ENCODE results near the gene MTLN. TPM values are rescaled to one million over a fixed set of nuclear protein-coding genes. Genes with fewer than 3 reads are reported as not detected.

MTLN gene
- total RNA-seq (2016; rRNA removed; fragmentation: Illumina TruSeq; extraction: Trizol), result 47.1 and 50.4 TPM in 2 replicates
- 64.0 and 99.8 TPM in 2 replicates for total RNA-seq (2016; cell fraction: cytosol; rRNA removed; fragmentation: Illumina TruSeq; extraction: Trizol; ENCODE audit: low read depth)
- total RNA-seq (2016; cell fraction: insoluble cytoplasmic fraction; rRNA removed; fragmentation: Illumina TruSeq; extraction: Trizol), result 55.3 and 57.0 TPM in 2 replicates
- 63.6 and 76.4 TPM in 2 replicates for total RNA-seq (2016; cell fraction: membrane; rRNA removed; fragmentation: Illumina TruSeq; extraction: Trizol)
- 20.8 and 26.1 TPM in 2 replicates for total RNA-seq (2016; cell fraction: nucleus; rRNA removed; fragmentation: Illumina TruSeq; extraction: Trizol)
- 37.1 and 47.4 TPM in 2 replicates for polyA plus RNA-seq (2011; rRNA removed)
- 13.9 and 21.0 TPM in 2 replicates for polyA plus RNA-seq (2011; cell fraction: cytosol; rRNA removed)
- polyA plus RNA-seq (2011; cell fraction: nucleus; rRNA removed), result 28.2 and 28.9 TPM in 2 replicates
- polyA plus RNA-seq (2012), result 16.0 and 22.1 TPM in 2 replicates
- 49.7 and 76.6 TPM in 2 replicates for polyA plus RNA-seq (2016; cell fraction: cytosol; fragmentation: Illumina TruSeq; extraction: Trizol; ENCODE audit: low read depth)
- polyA plus RNA-seq (2016; cell fraction: insoluble cytoplasmic fraction; fragmentation: Illumina TruSeq; extraction: Trizol; ENCODE audit: low read depth), result 30.0 and 34.8 TPM in 2 replicates
- polyA plus RNA-seq (2016; cell fraction: membrane; fragmentation: Illumina TruSeq; extraction: Trizol; ENCODE audit: low read depth), result 44.6 and 52.6 TPM in 2 replicates
- polyA plus RNA-seq (2016; cell fraction: nucleus; fragmentation: Illumina TruSeq; extraction: Trizol; ENCODE audit: insufficient read depth, low read depth), result 28.8 and 31.3 TPM in 2 replicates
- polyA minus RNA-seq (2011; rRNA and poly(A)+ RNA removed; ENCODE audit: low replicate concordance), result 4.2 and 19.5 TPM in 2 replicates
- 8.3 and 10.7 TPM in 2 replicates for polyA minus RNA-seq (2011; cell fraction: cytosol; rRNA and poly(A)+ RNA removed)
- 8.0 and 9.2 TPM in 2 replicates for polyA minus RNA-seq (2011; cell fraction: nucleus; rRNA and poly(A)+ RNA removed)
- percentile 31 among the genes with signal in this experiment for Bru-seq, nascent RNA
- percentile 29 among the genes with signal in this experiment for BruChase-seq, experiment 1, labeled RNA remaining after a 6-hour chase
- BruChase-seq, experiment 2, labeled RNA remaining after a 2-hour chase, result percentile 23 among the genes with signal in this experiment
- long read RNA-seq, experiment 1, transcript MTLN-203 (2 exons, 441 nt), result major isoform, 33 of 33 reads
- long read RNA-seq, experiment 1, partial matches to known transcripts, result 0 of 33 reads
- long read RNA-seq, experiment 1, other reads (novel, unspliced or antisense), result 0 of 33 reads
- long read RNA-seq, experiment 2, transcript MTLN-203 (2 exons, 441 nt), result major isoform, 45 of 46 reads
- long read RNA-seq, experiment 2, partial matches to known transcripts, result 0 of 46 reads
- long read RNA-seq, experiment 2, other reads (novel, unspliced or antisense), result 1 of 46 reads

DNA sequence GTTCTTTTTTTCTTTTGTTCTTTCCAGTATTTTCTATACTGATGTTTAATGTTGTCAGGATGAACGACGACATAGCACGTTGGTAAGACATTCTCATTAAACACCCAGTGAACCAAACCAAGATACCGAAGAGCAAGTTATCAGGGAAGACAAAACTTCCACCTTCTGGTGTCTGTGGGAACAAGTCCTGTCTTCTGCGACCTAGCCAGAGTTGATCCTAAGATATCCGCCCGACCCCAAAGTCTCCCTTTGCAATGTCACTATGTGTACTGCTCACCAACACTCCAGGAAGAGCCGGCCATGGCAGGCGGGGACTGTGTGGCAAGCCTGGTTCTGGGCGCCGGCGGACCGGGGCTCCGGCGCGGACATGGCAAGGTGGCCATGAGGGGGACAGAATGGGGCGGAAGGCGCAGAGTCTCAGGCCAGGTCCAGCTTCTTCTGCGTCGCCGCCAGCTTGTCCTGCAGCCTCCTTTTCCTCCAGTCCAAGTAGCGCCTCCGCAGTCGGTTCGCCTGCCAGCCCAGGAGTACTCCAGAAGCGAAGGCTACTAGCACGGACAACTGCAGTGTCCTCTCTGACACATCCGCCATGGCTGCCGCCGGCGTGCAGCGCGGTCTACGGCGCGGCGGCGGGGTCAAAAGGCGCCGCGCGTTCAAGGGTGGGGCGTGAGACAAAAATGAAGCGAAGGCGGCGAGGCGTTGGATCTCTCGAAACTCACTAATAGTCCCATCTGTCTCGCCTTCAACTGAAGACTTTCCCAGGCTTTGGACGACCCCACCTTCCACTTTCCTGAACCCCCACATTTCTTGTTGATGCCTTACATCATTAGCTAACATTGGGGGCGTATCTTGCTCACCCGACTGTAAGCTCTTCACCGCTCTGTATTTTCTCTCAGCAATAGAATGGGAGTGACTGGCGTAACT, at the start of gene MTLN:
TSS of gene MTLN (minus strand) at position 610 of the 921 bp plus-strand sequence. CDS start at position 588, 22 bp downstream.
- Histone ChIP-seq H3K9ac (ENCODE audit: insufficient read depth, low read depth, low read length) (peak within 1 kb of the TSS; percentile 84), H3K4me2 (ENCODE audit: low read depth, low read length) (peak within 1 kb of the TSS; percentile 95), H3K27me3 (ENCODE audit: control insufficient read depth in 1 of 2, insufficient read depth in 2 of 2, low read length in 2 of 2) (peaks cover 0 to 14% of the 10 kb centered on the region in 2 experiments; a peak in 1 of 5 replicates), H4K20me1 (ENCODE audit: insufficient read depth, low read length) (no peaks in the 10 kb centered on the region), H3K79me2 (ENCODE audit: insufficient read depth, low read length) (peaks cover 6% of the 10 kb centered on the region), H3K4me3 (replicated peaks in 1 of 3; ENCODE audit: insufficient read depth in 1 of 3, low read depth in 2 of 3, low read length in 3 of 3) (peak within 1 kb of the TSS; percentile 68 to 85 (median 83)), H3K9me3 (ENCODE audit: low read length) (peaks cover 12% of the 10 kb centered on the region; the same call in 1 of the 2 replicates), H3K4me1 (ENCODE audit: insufficient read depth, low read length) (peaks cover 6% of the 10 kb centered on the region), H2AFZ (ENCODE audit: low read length) (peak within 1 kb of the TSS; percentile 96), H3K27ac (ENCODE audit: extremely low read length, insufficient read depth, low read length) (peak within 1 kb of the TSS; percentile 68), H3K36me3 (replicated peaks in 1 of 2; ENCODE audit: control insufficient read depth in 1 of 2, insufficient read depth in 2 of 2, low read length in 2 of 2) (peaks cover 3 to 13% of the 10 kb centered on the region in 2 experiments; a peak in 2 of 5 replicates)
- in situ Hi-C loops (cut with HindIII; ENCODE audit: extremely low pct_ligation_motif_present, low pct_unique_long_range_greater_than_20kb) (no loop called here), intact Hi-C loops (cut with micrococcal nuclease; ENCODE audit: unreplicated experiment) (no loop called here)
- BruUV-seq (replicated peaks), result no TSS peak
- 11% methylated on average over 44 of the region's 54 CpGs for WGBS (ENCODE audit: low lambda C conversion rate)
- ChIA-PET POLR2A (no interaction called here), CTCF (ENCODE audit: low intra/inter-chr PET ratio, low total read pairs) (no interaction called here)
- FAIRE-seq (no peak), ATAC-seq (peak; percentile 95), DNase-seq (ENCODE audit: low spot score) (peak; percentile 37)
- 0 out of 2 replicates have a peak, but pooled peaks have one; percentile 61 for TF ChIP-seq BHLHE40 (IDR thresholded peaks at IDR 0.05; ENCODE audit: low read length)
- no peak for TF ChIP-seq ZNF3 (CRISPR knock-in tag; IDR thresholded peaks at IDR 0.05)
- TF ChIP-seq RBFOX2 (IDR thresholded peaks at IDR 0.05; ENCODE audit: low read depth, low read length), result peak; percentile 92
- peak; percentile 97 for TF ChIP-seq YY1 (IDR thresholded peaks at IDR 0.05; ENCODE audit: insufficient read depth, insufficient replicate concordance, low read depth, low read length)
- peak; percentile 15; the same call in 1 of the 2 replicates for TF ChIP-seq CSRNP1 (CRISPR knock-in tag; IDR thresholded peaks at IDR 0.05)
- TF ChIP-seq NFYC (CRISPR knock-in tag; IDR thresholded peaks at IDR 0.05), result peak; percentile 31
- TF ChIP-seq ZNF709 (CRISPR knock-in tag; IDR thresholded peaks at IDR 0.05), result peak; percentile 87; the same call in 1 of the 2 replicates
- peak; percentile 89 for TF ChIP-seq ZHX2 (IDR thresholded peaks at IDR 0.05; ENCODE audit: low read depth)
- TF ChIP-seq ZHX2 (CRISPR knock-in tag; IDR thresholded peaks at IDR 0.05; ENCODE audit: borderline replicate concordance), result no peak

Data from HepG2 (cell line).